ENCODE measurements around the gene CISTR.

DNA sequence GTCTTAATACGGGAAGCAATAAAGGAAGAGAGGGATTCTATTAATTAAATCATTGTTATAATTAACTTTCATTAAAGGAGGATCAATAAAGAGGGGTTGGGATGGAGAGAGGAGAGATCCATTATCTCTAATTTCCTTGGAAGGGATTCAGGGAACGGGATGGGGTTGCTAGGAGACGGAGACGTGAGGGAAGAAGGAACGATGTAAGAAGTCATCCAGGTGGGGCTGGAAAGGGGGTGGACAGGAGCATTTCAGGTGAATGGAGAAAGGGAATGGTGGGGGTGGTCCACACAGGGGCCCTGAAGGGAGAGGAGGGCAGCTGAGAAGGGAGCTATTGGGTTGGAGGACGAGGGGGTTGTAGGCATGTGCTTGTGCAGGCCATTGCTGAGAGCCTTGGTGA, 41.7 kb downstream of the CISTR start:
- no peak for TF ChIP-seq POLR2AphosphoS5 (IDR thresholded peaks at IDR 0.05; ENCODE audit: low read depth)
- TF ChIP-seq, protein P1, sequence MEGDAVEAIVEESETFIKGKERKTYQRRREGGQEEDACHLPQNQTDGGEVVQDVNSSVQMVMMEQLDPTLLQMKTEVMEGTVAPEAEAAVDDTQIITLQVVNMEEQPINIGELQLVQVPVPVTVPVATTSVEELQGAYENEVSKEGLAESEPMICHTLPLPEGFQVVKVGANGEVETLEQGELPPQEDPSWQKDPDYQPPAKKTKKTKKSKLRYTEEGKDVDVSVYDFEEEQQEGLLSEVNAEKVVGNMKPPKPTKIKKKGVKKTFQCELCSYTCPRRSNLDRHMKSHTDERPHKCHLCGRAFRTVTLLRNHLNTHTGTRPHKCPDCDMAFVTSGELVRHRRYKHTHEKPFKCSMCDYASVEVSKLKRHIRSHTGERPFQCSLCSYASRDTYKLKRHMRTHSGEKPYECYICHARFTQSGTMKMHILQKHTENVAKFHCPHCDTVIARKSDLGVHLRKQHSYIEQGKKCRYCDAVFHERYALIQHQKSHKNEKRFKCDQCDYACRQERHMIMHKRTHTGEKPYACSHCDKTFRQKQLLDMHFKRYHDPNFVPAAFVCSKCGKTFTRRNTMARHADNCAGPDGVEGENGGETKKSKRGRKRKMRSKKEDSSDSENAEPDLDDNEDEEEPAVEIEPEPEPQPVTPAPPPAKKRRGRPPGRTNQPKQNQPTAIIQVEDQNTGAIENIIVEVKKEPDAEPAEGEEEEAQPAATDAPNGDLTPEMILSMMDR (conservative IDR thresholded peaks at IDR 0.05; ENCODE audit: low read depth in 2 of 2) = no peak
- no peak for TF ChIP-seq ZNF114 (CRISPR knock-in tag; IDR thresholded peaks at IDR 0.05)
- TF ChIP-seq REST (IDR thresholded peaks at IDR 0.05; ENCODE audit: unreplicated experiment) = no peak
- no peak for TF ChIP-seq JUNB (IDR thresholded peaks at IDR 0.05; ENCODE audit: unreplicated experiment)
- TF ChIP-seq EZH2 (IDR thresholded peaks at IDR 0.05; ENCODE audit: low read depth, unreplicated experiment) = no peak
- no peak for TF ChIP-seq EZH2phosphoT487 (IDR thresholded peaks at IDR 0.05; ENCODE audit: unreplicated experiment)
- no peak for TF ChIP-seq CREB1 (CRISPR knock-in tag; IDR thresholded peaks at IDR 0.05; ENCODE audit: low read depth)
- TF ChIP-seq, protein P2, sequence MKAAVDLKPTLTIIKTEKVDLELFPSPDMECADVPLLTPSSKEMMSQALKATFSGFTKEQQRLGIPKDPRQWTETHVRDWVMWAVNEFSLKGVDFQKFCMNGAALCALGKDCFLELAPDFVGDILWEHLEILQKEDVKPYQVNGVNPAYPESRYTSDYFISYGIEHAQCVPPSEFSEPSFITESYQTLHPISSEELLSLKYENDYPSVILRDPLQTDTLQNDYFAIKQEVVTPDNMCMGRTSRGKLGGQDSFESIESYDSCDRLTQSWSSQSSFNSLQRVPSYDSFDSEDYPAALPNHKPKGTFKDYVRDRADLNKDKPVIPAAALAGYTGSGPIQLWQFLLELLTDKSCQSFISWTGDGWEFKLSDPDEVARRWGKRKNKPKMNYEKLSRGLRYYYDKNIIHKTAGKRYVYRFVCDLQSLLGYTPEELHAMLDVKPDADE (IDR thresholded peaks at IDR 0.05) = no peak
- TF ChIP-seq ZNF331 (CRISPR knock-in tag; IDR thresholded peaks at IDR 0.05; ENCODE audit: low read depth) = no peak
- no peak for TF ChIP-seq ZNF462 (CRISPR knock-in tag; IDR thresholded peaks at IDR 0.05)
- no peak for TF ChIP-seq NANOG (IDR thresholded peaks at IDR 0.05; ENCODE audit: borderline replicate concordance)

Data from GM23338 (cell line).